Heart left ventricle (tissue), 16 donors: ENCODE data around the gene LIPE. TPM values are rescaled to one million over a fixed set of nuclear protein-coding genes. Genes with fewer than 3 reads are reported as not detected.

Experiments used
- ATAC-seq, 4 donors: fragments of 200-7000 bp; cut with Tn5 transposase; one replicate each; pipeline ENCODE4 v1.9.1; 2020 to 2022; ENCODE audit warnings: moderate library complexity in 4 of 4, mild to moderate bottlenecking in 3 of 4, moderate number of reproducible peaks in 1 of 4
- DNase-seq, 5 donors: peaks; one replicate each; pipeline ENCODE4 v3.0.0-alpha.2; 2020
- H3K27ac ChIP-seq, 12 donors: fragments of 200-600 bp; sonication (generic) in 4 of 12; one replicate each; pipeline versions ENCODE4 v1.5.0 to v1.8.0; 2016 to 2022; ENCODE audit warnings: mild to moderate bottlenecking in 2 of 12
- H3K27me3 ChIP-seq, 9 donors: fragments of 200-600 bp; sonication (generic) in 2 of 9; one replicate each; pipeline versions ENCODE4 v1.5.1 to v1.8.0; 2016 to 2022; ENCODE audit warnings: mild to moderate bottlenecking in 3 of 9
- H3K36me3 ChIP-seq, 9 donors: fragments of 200-600 bp; sonication (generic) in 2 of 9; one replicate each; pipeline versions ENCODE4 v1.5.0 to v1.8.0; 2018 to 2022; ENCODE audit warnings: mild to moderate bottlenecking in 2 of 9
- H3K4me1 ChIP-seq, 12 donors: fragments of 200-600 bp; sonication (generic) in 4 of 12; one replicate each; pipeline versions ENCODE4 v1.5.0 to v1.8.0; 2016 to 2022; ENCODE audit warnings: mild to moderate bottlenecking in 3 of 12
- H3K4me3 ChIP-seq, 12 donors: fragments of 200-600 bp; sonication (generic) in 4 of 12; one replicate each; pipeline versions ENCODE4 v1.5.0 to v1.8.0; 2017 to 2022; ENCODE audit warnings: mild to moderate bottlenecking in 9 of 12, moderate library complexity in 4 of 12
- H3K9me3 ChIP-seq, 12 donors: fragments of 200-600 bp; sonication (generic) in 4 of 12; one replicate each; pipeline versions ENCODE4 v1.5.0 to v1.8.0; 2016 to 2022; ENCODE audit warnings: mild to moderate bottlenecking in 1 of 12
- CTCF ChIP-seq, 12 donors: fragments of 200-600 bp; sonication (generic) in 4 of 12; IDR thresholded peaks; one replicate each; pipeline versions ENCODE4 v1.5.0 to v1.8.0; 2018 to 2022; ENCODE audit warnings: antibody characterized with exemption in 12 of 12, mild to moderate bottlenecking in 5 of 12
- POLR2A ChIP-seq, 2 donors: fragments of 450-650 bp; IDR thresholded peaks; one replicate each; pipeline ENCODE4 v1.6.1; 2017; ENCODE audit warnings: antibody characterized with exemption in 2 of 2, mild to moderate bottlenecking in 2 of 2, moderate library complexity in 2 of 2
- WGBS, 4 donors: extraction: QIAGEN DNeasy Blood & Tissue Kit in 2 of 4; methylation state at CpG; one replicate each; pipeline versions ENCODE4 v1.1.5 to v1.1.7; 2013 to 2018; 5-methylcytosine and 5-hydroxymethylcytosine counted together
- intact Hi-C, 10 donors: fragments of 100-400 bp; cut with DNase I; formaldehyde crosslinking; loops; one replicate each; pipeline versions ENCODE4 v1.11.1 to v1.14.2; 2022
- polyA plus RNA-seq, 2 donors: library from polyadenylated mRNA; stranded (reverse); fragments of 200-250 nt; gene quantifications; one replicate each; pipeline ENCODE4 v1.2.3, GENCODE V29; 2013
- total RNA-seq, 9 donors: library from RNA; depleted of rRNA in 2 of 9; stranded (reverse); fragments of >200 nt in 2 of 9; fragmentation: NEBNext Ultra II Directional in 3 of 9; extraction: Animal tissue kit (Norgen Biotek cat#: 25700) in 3 of 9; gene quantifications; one replicate each; pipeline versions ENCODE4 v1.1.0 to v1.2.4, GENCODE V29; 2016 to 2023
- donor health status: ischemic (EF 13 %, LVEDD 7.1; RV severe dilation, severe dysfunction).
- donor health status: healthy with polysubstance abuse.
- donor health status: DM: no; HTN: yes; CAD: no.
- donor health status: DM: no; HTN: no; CAD: no.
- donor health status: ischemic (EF 25% LVEDD 6.9; RV normal size, moderate dysfunction).
- donor health status: ischemic (EF 25% LVEDD 5.7; RV mildly dilated, moderate dysfunction).
- donor health status: healthy.
- donor health status: DM: yes; HTN: yes; CAD: no.
- donor health status: ischemic (EF 35%, LVEDD 5.7; RV mildly dilated, moderate dysfunction).
- donor health status: nonischemic (EF 11% LVEDD 7.7; RV severe dilation, severe dysfunction).
- donor health status: DM: yes; HTN: yes; CAD: no.
- donor health status: PGD.
- donor health status: ischemic (EF 29% LVEDD 5.4; RV normal size, mild dysfunction).
- donor health status: nonischemic (EF 23%, LVEDD 6.1; RV moderate dilation, normal function).

LIPE gene
- total and polyA plus RNA-seq, 11 donors, result 34.7 to 111 (median 57.3) TPM

- H3K4me3 ChIP-seq, result no peak overlapping the region
- no peak for ATAC-seq
- peaks cover 0 to 91% (median 81%) of the 10 kb centered on the region in 9 donors for H3K36me3 ChIP-seq
- H3K9me3 ChIP-seq, result no peaks in the 10 kb centered on the region
- 97 to 98% (median 98%) methylated on average over 14 to 15 of the region's 15 CpGs for WGBS, 4 donors
- intact Hi-C loops, result no loop called here
- H3K27me3 ChIP-seq, result no peaks in the 10 kb centered on the region
- no peak for DNase-seq
- no peaks in the 10 kb centered on the region for H3K4me1 ChIP-seq
- TF ChIP-seq CTCF (IDR thresholded peaks at IDR 0.05), result no peak
- TF ChIP-seq POLR2A (IDR thresholded peaks at IDR 0.05), result no peak
- no peak overlapping the region for H3K27ac ChIP-seq
Observed at GRCh38 chr19:42356686-42357085, 70.5 kb downstream of the LIPE start.

GRCh38 chr19:42355896-42356295 lies 71.3 kb downstream of the LIPE start:
- no peak for DNase-seq
- Histone ChIP-seq H3K27ac (no peak overlapping the region), H3K27me3 (no peaks in the 10 kb centered on the region), H3K4me1 (no peaks in the 10 kb centered on the region), H3K9me3 (no peaks in the 10 kb centered on the region), H3K4me3 (no peak overlapping the region), H3K36me3 (peaks cover 0 to 87% (median 80%) of the 10 kb centered on the region in 9 donors)
- intact Hi-C loops, result no loop called here
- ATAC-seq, result no peak
- no peak for TF ChIP-seq CTCF (IDR thresholded peaks at IDR 0.05)
- TF ChIP-seq POLR2A (IDR thresholded peaks at IDR 0.05), result no peak
- WGBS, 4 donors, result 91 to 100% (median 96%) methylated on average over 8 to 12 of the region's 12 CpGs

- DNase-seq (no peak), ATAC-seq (no peak)
- no peaks in the 10 kb centered on the region for H3K27me3 ChIP-seq
- WGBS, 4 donors, result 95 to 96% (median 95%) methylated on average over 17 to 29 of the region's 29 CpGs
- H3K27ac ChIP-seq, result no peak overlapping the region
- no peaks in the 10 kb centered on the region for H3K9me3 ChIP-seq
- no peaks in the 10 kb centered on the region for H3K4me1 ChIP-seq
- H3K36me3 ChIP-seq, result peaks cover 0 to 82% (median 68%) of the 10 kb centered on the region in 9 donors
- no peak overlapping the region for H3K4me3 ChIP-seq
- intact Hi-C loops, result no loop called here
- no peak for TF ChIP-seq CTCF (IDR thresholded peaks at IDR 0.05)
- no peak for TF ChIP-seq POLR2A (IDR thresholded peaks at IDR 0.05)
Observed at GRCh38 chr19:42353341-42354015, 73.7 kb downstream of the LIPE start.

GRCh38 chr19:42352301-42353259 lies 74.6 kb downstream of the LIPE start:
- DNase-seq (no peak), ATAC-seq (no peak)
- TF ChIP-seq CTCF (IDR thresholded peaks at IDR 0.05), result no peak
- no peak for TF ChIP-seq POLR2A (IDR thresholded peaks at IDR 0.05)
- no peak overlapping the region for H3K27ac ChIP-seq
- intact Hi-C loops, result no loop called here
- no peaks in the 10 kb centered on the region for H3K4me1 ChIP-seq
- 87 to 92% (median 90%) methylated on average over 15 to 31 of the region's 31 CpGs for WGBS, 4 donors
- no peaks in the 10 kb centered on the region for H3K27me3 ChIP-seq
- peaks cover 0 to 83% (median 70%) of the 10 kb centered on the region in 9 donors for H3K36me3 ChIP-seq
- H3K9me3 ChIP-seq, result no peaks in the 10 kb centered on the region
- no peak overlapping the region for H3K4me3 ChIP-seq
